Activated T-cell treated with anti-CD3 and anti-CD28 coated beads, Interleukin-2, amount 50 U/mL, for 4 hours (primary cell): ENCODE data around the gene RNF148. TPM values are rescaled to one million over a fixed set of nuclear protein-coding genes. Genes with fewer than 3 reads are reported as not detected.

Experiments
- ATAC-seq, 2 donors: fragments of 200-7000 bp; cut with Tn5 transposase; one replicate each; pipeline ENCODE4 v1.10.0; 2021
- DNase-seq: peaks from one replicate; pipeline ENCODE4 v3.0.0-alpha.2; 2020
- H3K27me3 Mint-ChIP-seq: one replicate; pipeline ENCODE4 v1.8.0; 2021; ENCODE audit warnings: low read depth, mixed read lengths
- H3K36me3 Mint-ChIP-seq: one replicate; pipeline ENCODE4 v1.8.0; 2022; ENCODE audit warnings: mixed read lengths; ENCODE audit not compliant: insufficient read depth
- H3K4me1 Mint-ChIP-seq: one replicate; pipeline ENCODE4 v1.8.0; 2021; ENCODE audit warnings: low read depth, mixed read lengths
- H3K4me3 Mint-ChIP-seq: one replicate; pipeline ENCODE4 v1.8.0; 2021; ENCODE audit warnings: mild to moderate bottlenecking, moderate library complexity, mixed read lengths
- H3K9me3 Mint-ChIP-seq: one replicate; pipeline ENCODE4 v1.8.0; 2021; ENCODE audit warnings: mixed read lengths
- total RNA-seq, 3 donors: library from RNA; stranded (reverse); gene quantifications; one replicate each; pipeline ENCODE4 v1.2.1, GENCODE V29; 2021

Gene RNF148
- total RNA-seq: not detected

- Mint-ChIP-seq H3K9me3 (peaks cover 8% of the 10 kb centered on the region), H3K4me1 (no peaks in the 10 kb centered on the region), H3K27me3 (no peaks in the 10 kb centered on the region), H3K4me3 (no peak within 1 kb of the TSS), H3K36me3 (no peaks in the 10 kb centered on the region)
- ATAC-seq (no peak), DNase-seq (no peak)
These were observed at the start of gene RNF148 for GRCh38 chr7:122702872-122703510. Gene RNF148 (minus strand): TSS chr7:122702922. CDS start chr7:122702750, 172 bp downstream.

GRCh38 chr7:122750389-122750788 lies 47.7 kb upstream of the RNF148 start:
- DNase-seq (no peak), ATAC-seq (no peak)
- no peaks in the 10 kb centered on the region for H3K9me3 Mint-ChIP-seq
- no peaks in the 10 kb centered on the region for H3K27me3 Mint-ChIP-seq
- H3K4me1 Mint-ChIP-seq: no peaks in the 10 kb centered on the region
- no peaks in the 10 kb centered on the region for H3K36me3 Mint-ChIP-seq
- no peak overlapping the region for H3K4me3 Mint-ChIP-seq

GRCh38 chr7:122748195-122748594 lies 45.5 kb upstream of the RNF148 start:
- Mint-ChIP-seq H3K27me3 (no peaks in the 10 kb centered on the region), H3K4me3 (no peak overlapping the region), H3K4me1 (no peaks in the 10 kb centered on the region), H3K36me3 (no peaks in the 10 kb centered on the region), H3K9me3 (no peaks in the 10 kb centered on the region)
- DNase-seq: no peak
- no peak for ATAC-seq

GRCh38 chr7:122746948-122747347 lies 44.2 kb upstream of the RNF148 start:
- ATAC-seq: no peak
- no peak overlapping the region for H3K4me3 Mint-ChIP-seq
- DNase-seq: no peak
- no peaks in the 10 kb centered on the region for H3K9me3 Mint-ChIP-seq
- H3K36me3 Mint-ChIP-seq: no peaks in the 10 kb centered on the region
- no peaks in the 10 kb centered on the region for H3K4me1 Mint-ChIP-seq
- H3K27me3 Mint-ChIP-seq: no peaks in the 10 kb centered on the region

- H3K27me3 Mint-ChIP-seq: no peaks in the 10 kb centered on the region
- peaks cover 7% of the 10 kb centered on the region for H3K9me3 Mint-ChIP-seq
- no peaks in the 10 kb centered on the region for H3K36me3 Mint-ChIP-seq
- H3K4me3 Mint-ChIP-seq: no peak overlapping the region
- ATAC-seq: no peak
- no peak for DNase-seq
- H3K4me1 Mint-ChIP-seq: no peaks in the 10 kb centered on the region
These were observed 40.5 kb upstream of the RNF148 start for GRCh38 chr7:122743211-122743610.

GRCh38 chr7:122738947-122739346 lies 36.2 kb upstream of the RNF148 start:
- Mint-ChIP-seq H3K9me3 (peaks cover 7% of the 10 kb centered on the region), H3K4me3 (no peak overlapping the region), H3K36me3 (no peaks in the 10 kb centered on the region), H3K27me3 (no peaks in the 10 kb centered on the region), H3K4me1 (no peaks in the 10 kb centered on the region)
- DNase-seq: no peak
- no peak for ATAC-seq

- Mint-ChIP-seq H3K36me3 (no peaks in the 10 kb centered on the region), H3K9me3 (peaks cover 7% of the 10 kb centered on the region), H3K27me3 (no peaks in the 10 kb centered on the region), H3K4me3 (no peak overlapping the region), H3K4me1 (no peaks in the 10 kb centered on the region)
- no peak for DNase-seq
- ATAC-seq: no peak
These were observed 33.5 kb upstream of the RNF148 start for GRCh38 chr7:122736183-122736582.

GRCh38 chr7:122727759-122728158 lies 25.0 kb upstream of the RNF148 start:
- peaks cover 5% of the 10 kb centered on the region for H3K9me3 Mint-ChIP-seq
- no peak overlapping the region for H3K4me3 Mint-ChIP-seq

GRCh38 chr7:122727354-122727753 lies 24.6 kb upstream of the RNF148 start:
- no peaks in the 10 kb centered on the region for H3K36me3 Mint-ChIP-seq
- no peak overlapping the region for H3K4me3 Mint-ChIP-seq

More at GRCh38 chr7:122727759-122728158, 25.0 kb upstream of the RNF148 start:
- no peak for ATAC-seq
- H3K27me3 Mint-ChIP-seq: no peaks in the 10 kb centered on the region
- H3K4me1 Mint-ChIP-seq: no peaks in the 10 kb centered on the region
- H3K36me3 Mint-ChIP-seq: no peaks in the 10 kb centered on the region
- DNase-seq: no peak

GRCh38 chr7:122726881-122727280 lies 24.2 kb upstream of the RNF148 start:
- Mint-ChIP-seq H3K27me3 (no peaks in the 10 kb centered on the region), H3K4me1 (no peaks in the 10 kb centered on the region), H3K9me3 (peaks cover 5% of the 10 kb centered on the region), H3K36me3 (no peaks in the 10 kb centered on the region), H3K4me3 (no peak overlapping the region)
- ATAC-seq: no peak
- DNase-seq: no peak

More at GRCh38 chr7:122727354-122727753, 24.6 kb upstream of the RNF148 start:
- Mint-ChIP-seq H3K4me1 (no peaks in the 10 kb centered on the region), H3K9me3 (peaks cover 5% of the 10 kb centered on the region), H3K27me3 (no peaks in the 10 kb centered on the region)
- ATAC-seq (no peak), DNase-seq (no peak)

GRCh38 chr7:122724366-122724765 lies 21.6 kb upstream of the RNF148 start:
- H3K4me3 Mint-ChIP-seq: no peak overlapping the region
- H3K27me3 Mint-ChIP-seq: no peaks in the 10 kb centered on the region
- DNase-seq (no peak), ATAC-seq (no peak)
- peaks cover 10% of the 10 kb centered on the region for H3K9me3 Mint-ChIP-seq
- H3K36me3 Mint-ChIP-seq: no peaks in the 10 kb centered on the region
- no peaks in the 10 kb centered on the region for H3K4me1 Mint-ChIP-seq

GRCh38 chr7:122719010-122719578 lies 16.4 kb upstream of the RNF148 start:
- DNase-seq: no peak
- Mint-ChIP-seq H3K27me3 (no peaks in the 10 kb centered on the region), H3K36me3 (no peaks in the 10 kb centered on the region), H3K4me1 (no peaks in the 10 kb centered on the region), H3K4me3 (no peak overlapping the region), H3K9me3 (peaks cover 5% of the 10 kb centered on the region)
- ATAC-seq: no peak

GRCh38 chr7:122717356-122718089 lies 14.8 kb upstream of the RNF148 start:
- H3K27me3 Mint-ChIP-seq: no peaks in the 10 kb centered on the region

GRCh38 chr7:122715183-122715582 lies 12.5 kb upstream of the RNF148 start:
- Mint-ChIP-seq H3K36me3 (no peaks in the 10 kb centered on the region), H3K4me1 (no peaks in the 10 kb centered on the region), H3K27me3 (no peaks in the 10 kb centered on the region), H3K4me3 (no peak overlapping the region), H3K9me3 (no peaks in the 10 kb centered on the region)
- no peak for DNase-seq
- ATAC-seq: no peak

More at GRCh38 chr7:122717356-122718089, 14.8 kb upstream of the RNF148 start:
- Mint-ChIP-seq H3K4me1 (no peaks in the 10 kb centered on the region), H3K4me3 (no peak overlapping the region), H3K36me3 (no peaks in the 10 kb centered on the region), H3K9me3 (peaks cover 5% of the 10 kb centered on the region)
- DNase-seq: no peak
- no peak for ATAC-seq

GRCh38 chr7:122710916-122711315 lies 8.2 kb upstream of the RNF148 start:
- DNase-seq: no peak
- peaks cover 4% of the 10 kb centered on the region for H3K9me3 Mint-ChIP-seq
- no peaks in the 10 kb centered on the region for H3K4me1 Mint-ChIP-seq
- ATAC-seq: no peak
- H3K36me3 Mint-ChIP-seq: no peaks in the 10 kb centered on the region
- H3K4me3 Mint-ChIP-seq: no peak overlapping the region
- no peaks in the 10 kb centered on the region for H3K27me3 Mint-ChIP-seq
